ENCODE data around the gene ANKS1B. TPM values are rescaled to one million over a fixed set of nuclear protein-coding genes. Genes with fewer than 3 reads are reported as not detected.

ANKS1B gene
- total RNA-seq, 1 donor from 2014 or later, result 1.2 TPM

DNA sequence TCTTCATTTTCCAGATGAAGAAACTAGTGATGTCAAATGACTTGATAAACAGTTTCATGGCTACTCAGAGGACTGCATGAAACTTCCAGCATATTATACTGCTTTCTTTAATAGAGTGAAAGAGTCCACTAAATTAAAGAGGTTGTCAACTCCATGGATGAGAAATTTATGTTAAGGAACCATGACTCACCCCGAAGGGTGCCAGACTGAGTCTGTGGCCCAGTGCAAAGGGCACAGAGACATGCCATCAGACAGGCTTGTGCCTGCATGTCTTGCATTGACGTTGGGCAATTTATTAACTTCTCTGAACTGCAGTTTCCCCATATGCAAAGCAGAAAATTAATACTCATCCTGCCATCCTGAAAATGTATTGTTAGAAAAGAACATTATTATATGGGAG is 957.3 kb downstream of the ANKS1B start:
- intact Hi-C loops (cut with micrococcal nuclease), result no loop called here

DNA sequence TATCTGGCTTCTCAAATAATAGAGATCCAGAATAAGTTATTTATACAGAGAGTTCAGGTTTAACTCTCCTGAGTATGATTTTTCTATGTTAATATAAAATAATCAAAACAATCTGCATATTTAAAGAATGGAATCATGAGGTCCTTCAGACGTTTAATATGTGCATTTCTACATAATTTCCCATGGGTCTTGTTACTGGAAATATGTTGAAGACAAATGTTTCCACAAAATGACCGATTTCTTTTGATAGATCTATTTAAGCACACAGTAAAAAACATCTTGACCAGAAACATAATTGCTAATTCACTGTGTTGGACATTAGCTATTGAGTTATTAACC is 957.7 kb downstream of the ANKS1B start:
- intact Hi-C loops (cut with micrococcal nuclease), result no loop called here

DNA sequence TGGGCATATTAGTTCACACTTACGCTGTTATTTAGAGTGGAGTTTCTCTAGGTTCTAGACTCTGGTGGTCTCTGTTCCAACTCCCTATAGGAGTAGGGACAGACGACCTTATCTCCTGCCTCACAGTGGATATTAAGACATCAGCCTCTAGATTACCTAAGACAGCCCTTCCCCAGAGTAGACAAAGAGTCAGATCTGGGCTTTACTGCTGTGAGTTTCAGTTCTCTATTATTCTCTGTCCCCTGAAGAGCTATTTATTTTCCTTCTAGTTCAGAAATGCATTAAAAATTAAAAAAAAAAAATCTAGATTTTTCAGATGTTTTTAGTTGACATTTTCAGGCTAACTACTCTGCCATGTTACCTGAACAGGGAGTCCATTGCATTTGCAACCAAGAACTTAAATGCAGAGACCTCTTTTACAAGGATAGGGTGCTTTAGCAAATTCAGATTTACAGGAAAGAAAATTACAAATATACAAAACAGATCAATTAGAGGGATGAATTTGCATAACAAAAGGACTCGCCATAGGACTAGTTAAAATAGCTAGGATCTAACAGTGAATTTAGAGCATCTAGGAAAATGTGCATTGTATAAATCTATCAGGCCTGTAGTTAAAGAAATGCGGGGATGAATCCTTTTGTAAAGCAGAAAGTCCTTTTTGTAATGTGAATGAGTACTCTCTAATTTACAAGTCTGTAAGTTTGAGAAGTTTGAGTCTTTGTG is 958.2 kb downstream of the ANKS1B start:
- intact Hi-C loops (cut with micrococcal nuclease), result no loop called here

DNA sequence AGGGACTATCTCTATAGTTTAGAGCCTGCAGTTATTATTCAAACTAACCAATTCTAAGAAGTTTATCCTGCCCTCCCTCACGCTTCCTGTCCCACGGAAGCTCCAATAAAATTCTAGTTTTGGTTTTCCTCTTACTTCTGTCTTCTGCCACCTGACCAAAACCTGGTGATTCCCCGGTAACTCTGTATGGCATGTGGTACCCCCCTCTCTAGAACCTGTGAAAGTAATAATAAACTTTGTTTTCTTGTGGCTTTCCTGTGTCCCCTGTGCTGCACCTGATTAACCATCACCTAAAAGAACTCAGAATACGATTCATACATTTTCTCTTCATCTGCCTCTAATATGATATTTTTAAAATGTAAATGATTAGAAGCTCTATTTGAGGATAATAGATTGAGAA is 959.9 kb downstream of the ANKS1B start:
- intact Hi-C loops (cut with micrococcal nuclease), result no loop called here

DNA sequence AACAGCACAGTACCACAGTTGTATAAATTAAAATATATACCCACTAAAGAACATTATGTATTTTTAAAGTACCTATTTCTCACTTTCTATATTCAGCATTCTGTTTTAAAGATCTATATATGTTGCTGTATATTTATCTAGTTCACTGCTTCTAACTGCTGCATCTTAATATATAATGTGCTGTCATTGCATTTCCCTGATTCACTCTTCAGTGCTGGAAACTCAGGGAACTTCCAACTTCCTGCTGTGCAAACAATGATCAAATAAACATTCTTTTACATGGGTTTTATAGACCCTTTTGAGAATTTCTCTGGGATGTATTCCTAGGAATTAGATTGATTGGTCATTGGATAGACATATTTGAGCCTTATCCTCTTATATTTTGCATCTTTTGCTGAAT is 960.5 kb downstream of the ANKS1B start:
- intact Hi-C loops (cut with micrococcal nuclease), result no loop called here

DNA sequence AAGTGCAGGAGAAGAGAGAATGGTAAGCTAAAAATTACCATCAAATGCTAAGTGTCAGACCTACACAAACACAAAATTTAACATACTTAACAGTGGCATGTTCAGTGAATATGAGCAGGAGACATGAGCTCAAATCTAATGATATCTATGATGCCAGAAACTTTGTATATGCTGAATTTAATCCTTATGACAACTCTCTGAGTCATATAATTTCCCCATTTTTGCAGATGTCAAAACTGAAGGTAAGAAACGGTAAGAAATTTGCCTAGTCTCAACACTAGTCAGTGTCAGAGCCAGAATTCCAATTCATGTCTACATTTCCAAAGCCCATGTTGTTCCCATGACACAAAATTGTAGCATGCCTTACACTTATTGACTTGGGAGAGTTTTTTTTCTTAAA is 963.9 kb downstream of the ANKS1B start:
- intact Hi-C loops (cut with micrococcal nuclease), result no loop called here

DNA sequence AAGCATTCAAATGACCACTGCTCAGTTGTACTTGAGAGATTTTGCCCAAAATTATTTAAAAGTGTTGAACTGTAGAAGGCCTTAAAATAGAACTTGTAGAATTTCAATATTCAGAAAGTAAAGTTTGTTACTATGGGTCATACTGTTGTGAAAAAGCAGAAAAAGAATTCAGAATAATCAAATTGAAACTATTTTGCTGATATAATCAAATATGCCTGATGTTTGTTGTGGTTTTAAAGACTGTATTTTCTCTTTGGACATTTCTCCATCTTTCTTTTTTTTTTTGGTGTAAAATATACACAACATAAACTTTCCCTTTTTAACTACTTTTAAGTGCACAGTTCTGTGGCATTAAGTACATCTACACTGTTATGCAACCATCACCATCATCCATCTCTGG is 964.9 kb downstream of the ANKS1B start:
- intact Hi-C loops (cut with micrococcal nuclease), result no loop called here

DNA sequence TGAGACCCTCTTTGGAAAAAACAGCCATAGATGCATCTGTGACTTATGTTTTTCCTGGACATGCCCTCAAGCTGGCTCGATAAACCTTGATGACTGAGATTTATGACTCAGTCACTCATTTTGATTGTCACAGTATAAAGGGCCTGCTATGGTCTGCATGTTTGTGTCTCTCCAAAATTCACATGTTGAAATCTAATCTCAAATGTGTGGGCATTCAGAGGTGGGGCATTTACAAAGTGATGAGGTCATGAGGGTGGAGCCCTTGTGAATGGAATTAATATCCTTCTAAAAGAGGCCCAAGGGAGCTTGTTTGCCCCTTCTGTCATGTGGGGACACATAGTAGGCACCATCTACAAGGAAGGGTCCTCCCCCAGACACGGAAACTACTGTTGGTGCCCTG is 966.8 kb downstream of the ANKS1B start:
- intact Hi-C loops (cut with micrococcal nuclease), result no loop called here

DNA sequence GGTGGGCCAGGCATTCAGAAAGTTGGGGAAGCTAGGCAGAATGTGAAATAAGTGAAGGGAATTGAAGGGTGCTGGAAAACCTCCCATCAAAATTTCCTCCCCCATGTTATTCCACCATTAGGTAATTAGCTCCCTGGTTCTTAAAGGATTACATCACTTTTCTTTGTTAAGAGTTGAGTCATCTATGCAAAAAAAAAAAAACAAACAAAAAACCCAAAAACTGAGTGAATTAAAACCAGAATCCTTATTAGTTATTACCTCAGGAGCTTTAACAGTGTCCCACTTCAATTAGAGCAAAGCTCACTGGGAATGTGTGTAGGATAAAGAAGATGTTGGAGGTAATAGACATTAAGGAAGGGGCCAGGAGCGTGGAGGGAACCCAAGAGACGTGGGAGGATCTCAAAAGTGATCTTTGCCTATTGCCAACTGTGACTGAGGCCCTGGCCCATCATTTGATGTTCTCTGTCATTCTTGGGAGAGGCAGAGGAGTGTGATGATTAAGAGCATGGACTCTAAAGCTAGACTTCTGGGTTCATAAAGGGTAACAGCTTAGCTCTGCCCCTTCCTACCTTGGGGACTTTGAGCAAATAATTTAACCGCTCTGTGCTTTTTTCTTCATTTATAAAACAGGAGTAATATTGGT is 975.0 kb downstream of the ANKS1B start:
- intact Hi-C loops (cut with micrococcal nuclease), result no loop called here

DNA sequence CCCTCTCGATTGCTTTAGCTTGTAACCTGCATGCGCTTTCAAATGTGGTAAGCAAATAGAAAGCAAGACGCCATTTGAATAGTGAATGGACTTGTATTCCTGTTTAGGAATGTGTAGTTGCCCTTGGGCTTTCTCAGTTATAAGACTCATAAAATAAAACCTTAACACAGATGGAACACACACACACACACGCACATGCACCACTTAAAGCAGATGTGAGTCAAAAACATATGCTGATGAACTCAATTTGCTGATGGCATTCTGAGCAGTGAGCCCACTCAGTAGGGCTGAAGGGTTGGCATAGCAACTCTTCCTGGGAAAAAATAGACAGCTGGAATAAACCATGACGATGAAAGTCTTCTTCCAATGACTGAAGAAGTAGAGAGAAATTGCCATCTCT is 979.1 kb downstream of the ANKS1B start:
- intact Hi-C loops (cut with micrococcal nuclease), result no loop called here

DNA sequence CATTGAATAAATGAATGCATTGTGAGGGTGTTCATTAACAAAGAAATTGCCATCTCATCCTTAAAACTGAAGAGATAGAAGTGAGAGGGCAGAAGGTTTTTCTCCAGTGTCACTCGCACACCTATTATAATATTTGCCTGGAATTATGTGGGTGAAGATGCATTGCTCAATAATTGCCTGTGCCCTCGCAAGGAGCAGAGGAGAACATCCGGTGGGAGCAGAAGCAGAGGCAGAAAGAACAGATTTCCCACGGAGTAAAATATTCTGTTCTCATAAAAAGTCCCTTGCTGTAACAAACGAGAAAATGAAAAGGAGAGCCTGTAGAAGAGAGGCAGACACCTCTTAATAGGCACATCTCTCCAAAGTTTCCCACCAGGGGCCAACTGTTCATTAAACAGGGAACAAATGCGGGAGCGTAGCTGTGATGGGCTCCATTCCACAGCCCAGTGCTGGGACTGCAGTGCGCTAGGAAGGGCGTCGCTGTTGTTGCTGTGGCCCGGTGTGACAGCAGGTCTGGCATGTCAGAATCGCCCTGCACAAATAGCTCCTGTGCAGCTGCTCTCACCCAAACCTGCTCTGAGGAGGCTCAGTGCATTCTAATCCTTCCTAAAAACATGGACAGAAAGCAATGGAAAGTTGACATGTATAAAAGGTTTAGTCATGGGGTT is 979.8 kb downstream of the ANKS1B start:
- intact Hi-C loops (cut with micrococcal nuclease), result no loop called here

DNA sequence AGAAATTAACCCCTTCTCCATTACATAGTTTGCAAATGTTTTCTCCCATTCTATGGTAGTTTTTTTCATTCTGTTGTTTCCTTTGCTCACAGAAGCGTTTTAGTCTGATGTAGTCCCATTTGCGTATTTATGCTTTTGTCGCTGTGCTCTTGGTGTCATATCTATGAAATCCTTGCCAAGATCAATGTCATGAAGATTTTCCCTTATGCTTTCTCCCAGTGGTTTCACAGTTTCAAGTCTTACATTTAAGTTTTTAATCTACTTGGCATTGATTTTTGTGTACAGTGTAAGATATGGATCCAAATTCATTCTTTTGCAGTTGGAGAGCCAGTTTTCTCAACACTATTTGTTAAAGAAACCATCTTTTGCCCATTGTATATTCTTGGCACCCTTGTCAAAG is 982.0 kb downstream of the ANKS1B start:
- intact Hi-C loops (cut with micrococcal nuclease), result no loop called here

DNA sequence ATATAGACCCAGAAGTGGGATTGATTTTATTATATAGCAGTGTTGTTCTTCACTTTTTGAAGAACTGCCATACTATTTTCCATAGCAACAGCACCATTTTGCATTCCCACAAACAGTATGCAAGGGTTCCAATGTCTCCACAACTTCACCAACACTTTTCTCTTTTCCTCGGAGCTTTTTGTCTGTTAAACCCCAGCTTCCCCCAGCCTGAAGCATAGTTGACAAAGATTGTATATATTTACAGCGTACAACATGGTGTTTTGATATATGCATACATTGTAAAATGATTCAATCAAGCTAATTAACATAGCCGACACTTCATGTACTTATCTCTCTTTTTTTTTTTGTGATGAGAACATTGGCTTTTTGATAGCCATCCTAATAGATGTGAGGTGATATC is 982.6 kb downstream of the ANKS1B start:
- intact Hi-C loops (cut with micrococcal nuclease), result no loop called here

DNA sequence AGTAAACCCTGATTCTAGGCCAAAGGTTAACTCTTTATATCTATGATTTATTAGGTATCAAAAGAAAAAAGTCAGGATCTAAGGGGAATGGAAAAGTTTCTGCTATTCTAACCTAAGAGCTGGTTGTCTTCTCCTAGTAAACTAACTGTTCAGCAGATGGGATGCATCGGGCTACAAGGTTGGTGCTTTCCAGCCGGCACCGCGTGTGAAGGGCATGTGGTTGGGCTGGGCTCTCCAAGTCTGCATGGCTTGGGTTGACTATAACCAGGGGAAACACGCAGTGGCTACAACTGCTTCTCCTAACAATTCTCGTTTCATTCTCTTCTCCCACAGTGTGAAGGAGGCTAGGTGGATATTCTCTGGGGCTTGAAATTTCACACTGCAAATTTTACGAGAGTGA is 985.2 kb downstream of the ANKS1B start:
- intact Hi-C loops (cut with micrococcal nuclease), result loop anchor here (5.0 kb wide), 2 partner anchors 357 to 447 kb away; partner anchors contain the start of gene IKBIP

DNA sequence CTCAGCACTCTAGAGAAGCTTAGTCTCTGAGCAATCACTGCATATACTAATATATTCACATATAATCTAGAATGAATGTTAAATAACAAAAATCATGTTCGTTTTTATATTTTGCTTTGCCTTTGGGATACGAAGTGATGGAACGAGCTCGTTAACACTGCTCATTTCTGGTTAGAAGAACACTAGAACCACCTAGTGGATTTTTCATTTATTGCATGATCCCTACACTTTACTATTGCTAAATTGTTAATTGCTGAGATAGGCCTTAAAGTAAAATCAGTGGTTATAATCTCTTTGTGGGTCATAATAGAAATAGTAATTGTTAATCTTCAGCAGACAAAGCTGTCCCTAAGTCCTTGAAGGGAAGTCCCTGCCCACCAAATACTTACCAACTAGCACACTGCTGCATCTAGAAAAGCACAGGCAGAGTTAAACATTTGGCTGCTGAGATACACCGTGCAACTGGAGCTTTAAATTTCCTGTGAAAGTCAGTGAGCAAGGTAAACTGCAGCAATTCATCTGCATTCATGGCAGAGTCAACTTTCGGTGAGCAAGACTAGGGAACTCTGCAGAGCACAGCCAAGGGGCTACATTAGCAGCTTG is 985.9 kb downstream of the ANKS1B start:
- intact Hi-C loops (cut with micrococcal nuclease), result loop anchor here (1.0 to 5.0 kb wide), 8 partner anchors 43 to 573 kb away; partner anchors contain the start of gene IKBIP

DNA sequence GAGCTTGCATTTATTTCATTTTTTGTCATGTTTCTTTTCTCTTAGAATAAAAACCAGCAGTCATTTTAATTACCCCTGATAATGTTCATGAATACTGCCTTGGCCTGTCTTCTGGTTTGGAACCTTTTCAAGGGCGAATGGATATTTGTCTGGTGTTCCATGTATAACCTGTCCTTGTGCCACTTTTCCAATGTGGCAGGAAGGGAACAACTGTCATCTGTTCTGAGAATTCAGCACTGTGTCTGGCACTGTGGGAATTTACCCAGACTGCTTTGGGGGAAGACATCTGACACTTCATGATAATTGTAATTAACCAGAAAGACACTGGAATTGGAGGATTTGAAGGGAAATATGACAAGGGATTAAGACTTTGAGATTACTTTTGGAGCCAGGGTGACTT is 986.8 kb downstream of the ANKS1B start:
- intact Hi-C loops (cut with micrococcal nuclease), result loop anchor here (1.0 to 5.0 kb wide), 8 partner anchors 43 to 573 kb away; partner anchors contain the start of gene IKBIP

DNA sequence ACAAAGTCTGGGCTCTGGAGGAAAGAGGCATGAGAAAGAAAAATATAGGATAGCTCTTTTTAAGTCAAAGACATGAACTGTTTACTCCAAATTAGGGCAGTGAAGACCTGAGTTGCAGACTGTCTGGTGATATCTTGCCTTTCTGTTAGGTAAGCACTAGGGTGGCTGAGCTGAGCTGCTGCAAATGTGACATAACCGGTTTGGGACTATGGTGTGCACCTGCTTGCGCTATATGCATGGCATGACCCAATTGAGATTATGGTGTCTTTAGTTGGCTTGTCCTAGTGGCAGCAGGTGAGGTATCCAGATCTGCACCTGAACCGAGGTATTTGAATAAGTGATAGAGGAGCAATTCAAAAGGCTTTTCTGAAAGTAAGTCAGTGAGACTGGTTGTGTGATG is 994.1 kb downstream of the ANKS1B start:
- intact Hi-C loops (cut with micrococcal nuclease), result no loop called here

DNA sequence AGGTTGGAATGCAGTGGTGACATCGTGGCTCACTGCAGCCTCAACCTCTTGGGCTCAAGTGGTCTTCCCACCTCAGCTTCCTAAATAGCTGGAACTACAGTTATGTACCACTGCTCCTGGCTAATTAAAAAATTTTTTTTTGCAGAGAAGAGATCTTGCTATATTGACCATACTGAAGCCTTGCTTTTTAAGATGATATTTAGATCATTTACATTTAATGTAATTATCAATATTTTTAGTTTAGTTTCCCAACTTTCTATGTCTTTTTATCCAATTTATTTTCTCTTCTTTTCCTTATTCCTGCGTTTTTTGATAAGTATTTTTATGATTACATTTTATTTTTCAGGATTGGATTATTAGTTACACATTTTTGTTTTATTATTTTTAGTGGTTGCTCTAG is 999.6 kb downstream of the ANKS1B start:
- intact Hi-C loops (cut with micrococcal nuclease), result no loop called here

DNA sequence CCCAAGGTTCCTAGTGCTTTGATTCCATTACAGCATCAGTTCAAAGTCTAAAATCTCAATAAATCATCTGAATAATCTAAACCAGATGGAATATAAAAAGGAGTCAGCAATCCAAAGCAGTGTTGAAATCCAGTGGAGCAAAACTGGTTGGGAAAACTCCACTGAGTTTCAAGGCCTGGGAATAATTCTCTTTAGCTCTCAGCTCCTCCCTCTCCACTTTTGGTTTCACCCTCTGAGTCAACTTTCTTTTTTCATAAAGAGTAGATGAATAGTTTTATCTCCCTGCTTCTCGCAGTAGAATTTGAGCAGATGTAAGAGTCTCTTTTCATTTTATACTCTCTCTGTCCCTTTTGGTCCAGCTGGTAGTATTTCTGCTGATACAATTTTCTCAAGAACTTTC is 1001.1 kb downstream of the ANKS1B start:
- intact Hi-C loops (cut with micrococcal nuclease), result no loop called here

DNA sequence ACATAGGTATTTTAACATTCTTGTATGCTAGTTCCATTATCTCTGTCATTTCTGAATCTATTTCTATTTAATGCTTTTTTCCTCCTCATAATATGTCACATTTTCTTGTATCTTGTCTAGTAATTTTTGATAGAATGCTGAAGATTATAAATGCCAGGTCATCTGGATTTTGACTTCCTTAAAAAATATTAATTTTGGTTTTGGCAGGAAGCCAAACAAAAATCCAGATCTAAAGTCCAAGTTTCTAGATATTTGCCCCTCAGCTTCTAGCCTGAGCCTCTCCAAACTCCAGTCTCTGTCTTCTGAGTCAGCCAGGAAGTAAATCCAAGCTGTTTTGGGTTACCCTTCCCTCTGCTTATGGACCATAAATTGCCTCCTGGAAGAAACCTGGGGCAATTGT is 1004.2 kb downstream of the ANKS1B start:
- intact Hi-C loops (cut with micrococcal nuclease), result no loop called here

DNA sequence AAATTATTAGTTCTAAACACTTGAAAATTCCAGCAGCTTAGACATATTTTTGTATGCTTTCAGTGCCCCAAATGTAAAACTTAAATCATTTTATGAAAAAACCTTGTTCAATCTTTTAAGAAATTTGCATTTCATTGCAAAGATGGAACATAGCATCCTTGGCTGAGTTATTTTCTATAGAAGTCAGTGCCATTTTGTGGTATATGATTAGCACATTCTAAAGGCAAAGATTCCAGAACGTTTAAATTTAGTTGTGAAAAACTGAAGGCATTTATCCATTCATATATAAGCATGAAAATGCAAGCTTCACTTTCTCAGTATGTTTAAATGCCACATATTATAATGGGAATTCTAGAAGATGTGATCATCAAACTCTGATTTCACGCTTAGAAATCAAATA is 1007.5 kb downstream of the ANKS1B start:
- intact Hi-C loops (cut with micrococcal nuclease), result no loop called here

DNA sequence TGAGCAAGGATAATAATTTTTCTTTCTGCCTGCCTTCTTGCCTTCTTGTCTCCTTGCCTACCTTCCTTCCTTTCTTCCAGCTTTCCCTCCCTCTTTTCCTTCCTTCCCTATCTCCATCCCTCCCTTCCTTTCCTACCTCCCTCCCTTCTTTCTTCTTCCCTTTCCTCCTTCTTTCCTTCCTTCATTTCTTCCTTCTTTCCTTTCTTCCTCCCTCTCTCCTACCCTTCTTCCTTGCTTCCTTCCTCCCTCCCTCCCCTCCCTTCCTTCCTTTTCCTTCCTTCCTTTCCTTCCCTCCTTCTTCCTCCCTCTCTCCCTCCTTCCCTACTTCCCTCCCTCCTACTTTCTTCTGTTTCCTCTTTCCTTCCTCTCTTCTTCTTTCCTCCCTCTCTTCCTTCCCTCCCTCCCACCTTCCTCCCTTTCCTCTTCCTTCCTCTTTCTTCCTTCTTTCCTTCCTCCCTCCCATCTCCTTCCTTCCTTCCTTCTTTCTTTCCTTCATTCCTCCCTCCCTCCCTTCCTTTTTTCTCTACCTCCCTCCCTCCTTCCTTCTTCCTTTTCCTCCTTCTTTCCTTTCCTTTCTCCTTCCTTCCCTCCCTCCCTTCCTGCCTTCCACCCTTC is 1009.9 kb downstream of the ANKS1B start:
- intact Hi-C loops (cut with micrococcal nuclease), result no loop called here
